Lower leg skin (tissue), 4 donors: Measurements from ENCODE around the gene NDUFAF4. TPM values are rescaled to one million over a fixed set of nuclear protein-coding genes. Genes with fewer than 3 reads are reported as not detected.
"Not testable (repeated sequence)": the region's sequence is repeated elsewhere in the genome, so short reads cannot be mapped to it uniquely, and the experiment has no call there.

ENCODE experiments used
- DNase-seq, 2 donors: peaks; one replicate each; pipeline ENCODE4 v3.0.0-alpha.2; 2019; ENCODE audit warnings: low spot score in 2 of 2
- H3K4me3 ChIP-seq: fragments of 200-600 bp; sonication (generic); 2 replicates; pipeline ENCODE4 v1.5.1; 2017; ENCODE audit warnings: mild to moderate bottlenecking, low read depth; ENCODE audit not compliant: poor library complexity, severe bottlenecking
- CTCF ChIP-seq, 3 donors: fragments of 450-650 bp; IDR thresholded peaks; one replicate each; pipeline ENCODE4 v1.5.1; 2016; ENCODE audit warnings: antibody characterized with exemption in 3 of 3, mild to moderate bottlenecking in 3 of 3, moderate library complexity in 2 of 3
- POLR2A ChIP-seq, 2 donors: fragments of 450-650 bp; IDR thresholded peaks; one replicate each; pipeline ENCODE4 v1.6.1; 2016 to 2017; ENCODE audit warnings: antibody characterized with exemption in 2 of 2, mild to moderate bottlenecking in 1 of 2, moderate library complexity in 1 of 2
- WGBS, 2 donors: methylation state at CpG; one replicate each; pipeline ENCODE4 v1.1.5; 2018; 5-methylcytosine and 5-hydroxymethylcytosine counted together
- intact Hi-C: fragments of 100-400 bp; cut with DNase I; formaldehyde crosslinking; loops from one replicate; pipeline ENCODE4 v1.15.0; 2023; ENCODE audit warnings: low total_unique reads
- total RNA-seq, 4 donors: library from RNA; depleted of rRNA; stranded (reverse); fragments of >200 nt; gene quantifications; one replicate each; pipeline ENCODE4 v1.1.0, GENCODE V29; 2016

Gene NDUFAF4
- total RNA-seq, 4 donors from 2014 or later = 6.7 to 19.6 (median 16.4) TPM

GRCh38 chr6:96898241-96898851 lies 655 bp upstream of the NDUFAF4 start:
- TF ChIP-seq CTCF (IDR thresholded peaks at IDR 0.05) = no peak
- TF ChIP-seq POLR2A (IDR thresholded peaks at IDR 0.05) = no peak
- H3K4me3 ChIP-seq = peak overlapping the region; percentile 82
- intact Hi-C loops = loop anchor here (5.0 kb wide), 1 partner anchor 154 kb away; no protein-coding TSS in a partner anchor
- WGBS, 2 donors = 4% methylated on average over 10 of the region's 10 CpGs
- no peak for DNase-seq

- no peak for DNase-seq
- intact Hi-C loops = no loop called here
- no peak overlapping the region for H3K4me3 ChIP-seq
- 0% methylated on average over 1 of the region's 1 CpG for WGBS, 2 donors
- no peak for TF ChIP-seq CTCF (IDR thresholded peaks at IDR 0.05)
- no peak for TF ChIP-seq POLR2A (IDR thresholded peaks at IDR 0.05)
Observed at GRCh38 chr6:96889146-96889545, 8.5 kb downstream of the NDUFAF4 start.

GRCh38 chr6:96888745-96889144 lies 8.9 kb downstream of the NDUFAF4 start:
- TF ChIP-seq POLR2A (IDR thresholded peaks at IDR 0.05) = no peak
- no peak for TF ChIP-seq CTCF (IDR thresholded peaks at IDR 0.05)
- intact Hi-C loops = no loop called here
- WGBS, 2 donors = 75 to 82% methylated on average over 5 of the region's 5 CpGs
- no peak for DNase-seq
- H3K4me3 ChIP-seq = no peak overlapping the region

- 78 to 83% methylated on average over 1 of the region's 1 CpG for WGBS, 2 donors
- DNase-seq = no peak
- intact Hi-C loops = no loop called here
- H3K4me3 ChIP-seq = no peak overlapping the region
- TF ChIP-seq POLR2A (IDR thresholded peaks at IDR 0.05) (no peak), CTCF (IDR thresholded peaks at IDR 0.05) (no peak)
Observed at GRCh38 chr6:96886519-96886918, 11.2 kb downstream of the NDUFAF4 start.

GRCh38 chr6:96885187-96885631 lies 12.5 kb downstream of the NDUFAF4 start:
- intact Hi-C loops, DNase-seq, H3K4me3 ChIP-seq: not testable (repeated sequence)
- 76 to 83% methylated on average over 5 of the region's 5 CpGs for WGBS, 2 donors

GRCh38 chr6:96878143-96878542 lies 19.5 kb downstream of the NDUFAF4 start:
- intact Hi-C loops = no loop called here
- no peak overlapping the region for H3K4me3 ChIP-seq
- DNase-seq = no peak
- TF ChIP-seq CTCF (IDR thresholded peaks at IDR 0.05) = no peak
- no peak for TF ChIP-seq POLR2A (IDR thresholded peaks at IDR 0.05)
